ENCODE data around the gene TK2. TPM values are rescaled to one million over a fixed set of nuclear protein-coding genes. Genes with fewer than 3 reads are reported as not detected.
"Not testable (repeated sequence)": the region's sequence is repeated elsewhere in the genome, so short reads cannot be mapped to it uniquely, and the experiment has no call there.

TK2 gene
- total RNA-seq, 2 donors from 2014 or later: 5.7 to 6.6 TPM

- not testable (repeated sequence) for H3K4me1 Mint-ChIP-seq; H3K4me3 Mint-ChIP-seq; ATAC-seq (replicated peaks); H3K36me3 Mint-ChIP-seq (ENCODE audit: low read depth); H3K9me3 Mint-ChIP-seq; H3K27ac Mint-ChIP-seq
- H3K27me3 Mint-ChIP-seq: peaks cover 36% of the 10 kb centered on the region
These were observed 84.0 kb downstream of the TK2 start for GRCh38 chr16:66465946-66466345.

GRCh38 chr16:66462912-66463311, 87.0 kb downstream of the TK2 start:
- H3K36me3 Mint-ChIP-seq (ENCODE audit: low read depth): no peaks in the 10 kb centered on the region
- H3K4me1 Mint-ChIP-seq: no peaks in the 10 kb centered on the region
- H3K27me3 Mint-ChIP-seq: peaks cover 42% of the 10 kb centered on the region
- no peak for ATAC-seq (replicated peaks)
- H3K9me3 Mint-ChIP-seq: no peaks in the 10 kb centered on the region
- no peak overlapping the region for H3K4me3 Mint-ChIP-seq
- no peak overlapping the region for H3K27ac Mint-ChIP-seq

- Mint-ChIP-seq H3K4me3 (no peak overlapping the region), H3K4me1 (no peaks in the 10 kb centered on the region), H3K27ac (no peak overlapping the region), H3K9me3 (no peaks in the 10 kb centered on the region), H3K36me3 (ENCODE audit: low read depth) (no peaks in the 10 kb centered on the region), H3K27me3 (peaks cover 35% of the 10 kb centered on the region)
- ATAC-seq (replicated peaks): no peak
These were observed 89.2 kb downstream of the TK2 start for GRCh38 chr16:66460703-66461102.

- Mint-ChIP-seq H3K9me3 (no peaks in the 10 kb centered on the region), H3K27ac (no peak overlapping the region), H3K27me3 (peaks cover 29% of the 10 kb centered on the region), H3K36me3 (ENCODE audit: low read depth) (no peaks in the 10 kb centered on the region), H3K4me1 (no peaks in the 10 kb centered on the region), H3K4me3 (no peak overlapping the region)
- ATAC-seq (replicated peaks): no peak
These were observed 90.0 kb downstream of the TK2 start for GRCh38 chr16:66459878-66460277.

- Mint-ChIP-seq H3K27me3 (peaks cover 25% of the 10 kb centered on the region), H3K4me3 (no peak overlapping the region), H3K27ac (no peak overlapping the region), H3K36me3 (ENCODE audit: low read depth) (no peaks in the 10 kb centered on the region), H3K9me3 (no peaks in the 10 kb centered on the region), H3K4me1 (no peaks in the 10 kb centered on the region)
- ATAC-seq (replicated peaks): no peak
These were observed 91.1 kb downstream of the TK2 start for GRCh38 chr16:66458853-66459252.

- no peak for ATAC-seq (replicated peaks)
These were observed 91.6 kb downstream of the TK2 start for GRCh38 chr16:66458292-66458691.

More at GRCh38 chr16:66458292-66458691, 91.6 kb downstream of the TK2 start:
- Mint-ChIP-seq H3K4me3 (no peak overlapping the region), H3K9me3 (no peaks in the 10 kb centered on the region), H3K4me1 (no peaks in the 10 kb centered on the region), H3K27me3 (peaks cover 20% of the 10 kb centered on the region), H3K27ac (no peak overlapping the region), H3K36me3 (ENCODE audit: low read depth) (no peaks in the 10 kb centered on the region)

Other genes starting within 250 kb of the TK2 start
- gene CDH5, start 183.4 kb downstream of the TK2 start, total RNA-seq: not detected
- gene BEAN1, start 122.8 kb downstream of the TK2 start, total RNA-seq: not detected
- gene CKLF, start 2.5 kb upstream of the TK2 start, total RNA-seq: 100 to 1,000 TPM; 117 to 155 TPM
- gene CMTM1, start 16.3 kb upstream of the TK2 start, total RNA-seq: 10 to 100 TPM; 15.8 to 15.9 TPM
- gene CMTM2, start 29.3 kb upstream of the TK2 start, total RNA-seq: 1 to 10 TPM in 1 of 2 donors, under 1 TPM in 1; 0.78 to 1.3 TPM
- 10 to 100 TPM; 46.7 to 64.1 TPM for gene CMTM3, start 54.6 kb upstream of the TK2 start, total RNA-seq
- 1 to 10 TPM; 2.0 to 3.2 TPM for gene CMTM4, start 146.6 kb upstream of the TK2 start, total RNA-seq
- gene DYNC1LI2, start 201.5 kb upstream of the TK2 start, total RNA-seq: 10 to 100 TPM; 61.0 to 67.3 TPM

Measured in activated T-helper 17 cell treated with anti-CD3 and anti-CD28 coated beads, Interleukin-2, amount 50 U/mL, for 72 hours (primary cell).